Esophagus squamous epithelium (tissue), 4 donors: ENCODE data around the gene MKRN3.

Experiments
- CTCF ChIP-seq, 6 experiments: fragments of 450-650 bp in 4 of 6; fragments of 200-600 bp in 2 of 6; sonication (generic) in 2 of 6; IDR thresholded peaks; one replicate each; pipeline ENCODE4 v1.5.1; 2016 to 2019; ENCODE audit warnings: antibody characterized with exemption in 6 of 6, mild to moderate bottlenecking in 4 of 6, moderate library complexity in 4 of 6
- POLR2A ChIP-seq, 4 donors: fragments of 450-650 bp; IDR thresholded peaks; one replicate each; pipeline ENCODE4 v1.6.1; 2017; ENCODE audit warnings: antibody characterized with exemption in 4 of 4, mild to moderate bottlenecking in 4 of 4, moderate library complexity in 3 of 4

- TF ChIP-seq CTCF (IDR thresholded peaks at IDR 0.05) (no peak), POLR2A (IDR thresholded peaks at IDR 0.05) (no peak)
These were observed 7.4 kb downstream of the MKRN3 start for GRCh38 chr15:23572844-23573243.
